NCI-H69 (cell line): ENCODE data around the gene BTBD16.

Experiments
- DNase-seq: peaks from one replicate; lab custom pipeline; 2025; lab: John Stamatoyannopoulos, UW

Gene BTBD16

GRCh38 chr10:122248356-122249302 is 22.5 kb upstream of the BTBD16 start:
- DNase-seq: no peak

- DNase-seq: no peak
Observed at GRCh38 chr10:122249303-122249850, 21.7 kb upstream of the BTBD16 start.

GRCh38 chr10:122249991-122250750 is 20.9 kb upstream of the BTBD16 start:
- DNase-seq: no peak

GRCh38 chr10:122251459-122252255 is 19.4 kb upstream of the BTBD16 start:
- no peak for DNase-seq

GRCh38 chr10:122252805-122253204 is 18.3 kb upstream of the BTBD16 start:
- no peak for DNase-seq

GRCh38 chr10:122253605-122254004 is 17.5 kb upstream of the BTBD16 start:
- no peak for DNase-seq

- DNase-seq: no peak
Observed at GRCh38 chr10:122254831-122255230, 16.3 kb upstream of the BTBD16 start.

- no peak for DNase-seq
Observed at GRCh38 chr10:122255509-122256301, 15.4 kb upstream of the BTBD16 start.

GRCh38 chr10:122257041-122257440 is 14.1 kb upstream of the BTBD16 start:
- DNase-seq: no peak

- DNase-seq: no peak
Observed at GRCh38 chr10:122258136-122259074, 12.7 kb upstream of the BTBD16 start.

- no peak for DNase-seq
Observed at GRCh38 chr10:122259075-122259466, 12.0 kb upstream of the BTBD16 start.

- DNase-seq: no peak
Observed at GRCh38 chr10:122261584-122261983, 9.5 kb upstream of the BTBD16 start.

GRCh38 chr10:122263971-122264370 is 7.1 kb upstream of the BTBD16 start:
- peak; percentile 3 for DNase-seq

GRCh38 chr10:122264436-122264835 is 6.7 kb upstream of the BTBD16 start:
- no peak for DNase-seq

GRCh38 chr10:122264931-122265330 is 6.2 kb upstream of the BTBD16 start:
- DNase-seq: no peak

- no peak for DNase-seq
Observed at GRCh38 chr10:122265896-122266295, 5.2 kb upstream of the BTBD16 start.

- peak; percentile 35 for DNase-seq
Observed at GRCh38 chr10:122267849-122268737, 3.0 kb upstream of the BTBD16 start.

- DNase-seq: no peak
Observed at GRCh38 chr10:122269059-122269687, 1.9 kb upstream of the BTBD16 start.
